GM21529 (cell line): Measurements from ENCODE around the gene ZNF669.
"Not testable (repeated sequence)": the region's sequence is repeated elsewhere in the genome, so short reads cannot be mapped to it uniquely, and the experiment has no call there.

Experiments
- ATAC-seq: cut with Tn5 transposase; IDR thresholded peaks from one replicate; pipeline ENCODE4 v1.9.1; 2021; ENCODE audit not compliant: unreplicated experiment

Gene ZNF669

GRCh38 chr1:247103859-247104591 lies at the start of gene ZNF669:
ZNF669 (minus strand) TSS chr1:247104356; CDS start chr1:247104199, 157 bp downstream.
- ATAC-seq, result peak; percentile 100

- no peak for ATAC-seq
Observed at GRCh38 chr1:247147781-247148180, 43.6 kb upstream of the ZNF669 start.

DNA sequence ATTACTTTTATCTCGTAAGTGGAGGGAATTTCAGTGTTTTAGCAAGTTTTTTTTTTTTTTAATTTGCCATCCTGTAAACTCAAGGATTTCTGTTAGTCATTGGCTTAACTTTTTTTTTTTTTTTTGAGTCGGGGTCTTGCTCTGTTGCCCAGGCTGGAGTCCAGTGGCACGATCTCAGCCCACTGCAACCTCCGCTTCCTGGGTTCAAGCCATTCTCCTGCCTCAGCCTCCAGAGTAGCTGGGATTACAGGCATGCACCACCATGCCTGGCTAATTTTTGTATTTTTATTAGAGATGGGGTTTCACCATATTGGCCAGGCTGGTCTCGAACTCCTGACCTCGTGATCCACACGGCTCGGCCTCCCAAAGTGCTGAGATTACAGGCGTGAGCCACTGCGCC lies 43.0 kb upstream of the ZNF669 start:
- ATAC-seq, result not testable (repeated sequence)

DNA sequence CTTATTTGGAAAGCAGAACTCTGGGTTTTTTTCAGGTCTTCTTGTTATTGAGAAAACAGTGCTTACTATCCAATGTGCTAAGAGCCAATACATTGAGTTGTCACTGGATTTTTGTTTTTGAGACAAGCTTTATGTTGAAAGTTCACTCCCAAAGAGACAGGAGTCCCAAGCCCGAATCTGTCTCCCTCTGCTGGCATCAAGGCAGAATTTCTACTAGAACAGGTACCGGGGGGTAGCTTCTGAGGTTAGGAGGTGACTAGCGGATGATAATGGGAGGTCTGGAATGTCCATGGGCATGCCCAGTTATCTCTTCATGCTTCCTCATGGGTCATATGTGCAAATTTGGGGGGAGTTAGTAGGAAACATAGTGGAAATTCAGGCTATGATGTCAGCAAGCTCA lies 42.5 kb upstream of the ZNF669 start:
- no peak for ATAC-seq

- ATAC-seq, result no peak
Observed at GRCh38 chr1:247145279-247145678, 41.1 kb upstream of the ZNF669 start.

- not testable (repeated sequence) for ATAC-seq
Observed at GRCh38 chr1:247139557-247139956, 35.4 kb upstream of the ZNF669 start.

DNA sequence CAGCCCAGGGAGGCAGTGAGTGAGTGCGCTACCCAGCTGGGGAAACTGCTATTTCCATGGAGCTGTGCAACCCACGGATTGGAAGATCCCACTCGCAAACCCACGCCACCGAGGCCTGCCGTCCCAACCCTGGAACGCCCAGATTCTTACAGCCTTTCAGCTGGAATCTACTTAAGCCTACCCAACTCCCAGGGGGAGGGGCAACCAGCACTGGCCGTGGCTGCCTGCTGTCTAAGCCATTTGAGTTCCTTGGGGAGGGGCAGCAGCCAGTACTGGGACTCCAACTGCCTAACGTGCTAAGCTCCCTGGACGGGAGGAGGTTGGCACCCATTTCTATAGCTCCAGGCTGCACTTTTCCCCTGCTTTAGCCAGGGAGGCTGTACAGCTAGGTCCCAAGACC lies 27.1 kb upstream of the ZNF669 start:
- ATAC-seq, result no peak

DNA sequence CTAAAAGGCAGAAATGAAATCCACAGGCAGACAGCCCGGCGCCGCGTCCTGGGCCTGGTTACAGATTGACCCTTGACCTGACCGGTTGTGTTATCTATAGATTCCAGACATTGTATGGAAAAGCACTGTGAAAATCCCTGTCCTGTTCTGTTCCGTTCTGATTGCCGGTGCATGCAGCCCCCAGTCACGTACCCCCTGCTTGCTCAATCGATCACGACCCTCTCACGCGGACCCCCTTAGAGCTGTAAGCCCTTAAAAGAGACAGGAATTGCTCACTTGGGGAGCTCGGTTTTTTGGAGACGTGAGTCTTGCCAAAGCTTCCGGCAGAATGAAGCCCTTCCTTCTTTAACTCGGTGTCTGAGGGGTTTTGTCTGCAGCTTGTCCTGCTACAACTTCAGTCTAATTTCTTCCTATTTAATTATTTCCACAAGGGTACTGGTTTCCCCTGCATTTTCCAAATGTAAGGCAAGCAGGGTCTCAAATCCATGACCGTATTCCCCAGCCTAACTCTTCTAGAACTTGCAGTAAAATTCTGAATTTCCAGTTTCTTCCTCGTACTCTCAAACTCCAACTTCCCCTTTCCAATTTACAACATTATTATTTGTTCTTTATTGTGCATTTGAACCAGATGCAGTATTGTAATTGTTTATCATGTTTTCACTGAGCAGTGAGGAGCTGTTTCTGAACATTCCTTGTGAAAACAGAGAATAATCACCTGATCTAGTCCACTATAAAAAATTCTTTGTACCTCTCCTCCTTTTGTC lies 23.5 kb upstream of the ZNF669 start:
- not testable (repeated sequence) for ATAC-seq

- peak; percentile 61 for ATAC-seq
Observed at GRCh38 chr1:247126601-247127000, 22.4 kb upstream of the ZNF669 start.

DNA sequence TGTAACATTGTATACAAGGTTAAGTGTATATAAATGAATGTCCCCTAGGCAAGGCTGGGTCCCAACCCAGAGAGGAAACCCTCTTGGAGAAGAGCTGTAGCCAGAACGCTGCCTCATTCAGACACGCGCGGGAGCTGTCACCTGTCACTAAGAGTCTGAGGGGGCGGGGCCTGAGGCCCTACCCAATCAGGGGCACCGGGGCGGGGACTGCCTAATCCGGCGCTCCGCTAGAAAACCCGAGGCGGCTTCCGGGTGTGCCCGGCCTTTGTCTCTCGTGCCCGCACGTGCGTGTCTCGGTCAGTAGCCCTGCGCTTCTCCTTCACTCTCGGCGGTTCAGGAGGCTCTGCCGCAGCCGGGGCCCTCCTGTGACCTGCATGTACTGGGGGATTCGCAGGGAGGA lies 22.0 kb upstream of the ZNF669 start:
- peak; percentile 99 for ATAC-seq

GRCh38 chr1:247121382-247121781 lies 17.2 kb upstream of the ZNF669 start:
- ATAC-seq, result no peak

DNA sequence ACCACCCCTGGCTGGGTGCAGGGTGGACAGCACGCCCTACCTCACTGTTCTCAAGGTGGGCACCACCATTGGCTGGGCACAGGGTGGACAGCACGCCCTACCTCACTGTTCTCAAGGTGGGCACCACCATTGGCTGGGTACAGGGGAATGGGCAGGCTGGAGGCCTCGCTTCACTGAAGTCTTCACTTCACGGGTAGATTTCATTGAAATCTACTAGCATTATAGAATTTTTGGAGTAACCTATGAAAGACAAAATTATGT lies 16.2 kb upstream of the ZNF669 start:
- ATAC-seq, result not testable (repeated sequence)

- ATAC-seq, result no peak
Observed at GRCh38 chr1:247119600-247120407, 15.6 kb upstream of the ZNF669 start.

- no peak for ATAC-seq
Observed at GRCh38 chr1:247118946-247119446, 14.8 kb upstream of the ZNF669 start.

DNA sequence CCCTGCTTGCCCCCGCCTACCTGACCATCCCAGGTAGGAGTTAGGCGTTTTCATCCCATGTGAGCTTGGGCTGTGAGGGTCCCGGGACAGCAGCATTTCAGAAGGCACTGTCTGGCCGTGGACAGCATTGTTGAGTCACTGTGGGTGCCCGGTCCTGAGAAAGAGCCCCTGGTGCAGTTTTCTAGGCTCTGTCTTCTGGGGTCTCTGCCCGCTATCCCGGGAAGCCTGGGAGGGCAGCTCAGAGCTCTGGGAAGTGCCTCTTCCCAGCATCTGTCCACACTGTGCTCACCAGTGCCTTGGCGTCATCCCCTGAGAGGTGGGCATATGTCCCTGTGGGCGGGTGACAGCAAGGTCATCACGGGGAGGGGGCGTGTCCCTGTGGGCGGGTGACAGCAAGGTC lies 11.4 kb upstream of the ZNF669 start:
- no peak for ATAC-seq

DNA sequence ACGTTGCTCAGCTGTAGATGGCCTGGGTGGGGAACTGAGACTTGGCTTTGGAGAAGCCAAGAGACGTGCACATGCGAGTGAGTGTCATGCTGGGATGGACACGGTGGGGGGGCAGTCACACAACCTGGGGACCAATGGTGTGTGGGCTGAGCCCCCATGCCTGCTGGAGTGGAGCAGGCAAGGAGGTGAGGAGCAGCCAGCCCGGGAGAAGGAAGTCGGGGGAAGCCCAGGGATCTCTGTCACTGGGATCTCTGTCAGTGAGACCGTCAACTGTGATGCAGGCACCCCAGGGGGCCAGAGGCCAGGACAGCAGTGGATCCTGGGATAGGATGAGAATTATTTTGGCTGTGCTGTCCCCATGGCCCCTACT lies 11.0 kb upstream of the ZNF669 start:
- no peak for ATAC-seq

- ATAC-seq, result no peak
Observed at GRCh38 chr1:247114351-247115140, 10.4 kb upstream of the ZNF669 start.

DNA sequence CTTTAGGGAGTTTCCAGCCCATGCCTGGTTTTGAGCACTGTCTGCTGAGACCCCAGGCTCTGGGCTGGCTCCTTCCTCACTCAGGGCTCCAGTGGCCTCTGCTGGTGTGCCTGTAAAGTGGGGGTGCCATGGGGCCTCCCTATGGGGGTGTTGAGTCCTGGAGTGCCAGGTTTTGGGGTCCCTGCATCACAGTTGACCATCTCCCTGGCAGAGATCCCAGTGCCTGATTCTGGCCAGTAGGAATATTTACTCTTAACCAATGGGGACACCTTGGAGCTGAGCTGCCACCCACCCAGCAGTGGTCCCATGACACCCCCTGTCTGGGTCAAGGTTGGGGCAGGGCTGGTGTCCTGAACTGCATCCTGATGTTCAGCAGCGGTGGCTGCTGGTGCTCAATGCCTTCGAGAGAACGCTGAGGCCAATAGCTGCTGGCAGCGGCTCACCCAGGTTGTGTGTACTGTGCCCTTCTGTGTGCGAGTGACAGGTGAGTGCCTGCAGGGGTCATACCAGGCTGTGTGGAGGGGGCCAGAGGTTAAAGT lies 9.6 kb upstream of the ZNF669 start:
- ATAC-seq, result no peak

DNA sequence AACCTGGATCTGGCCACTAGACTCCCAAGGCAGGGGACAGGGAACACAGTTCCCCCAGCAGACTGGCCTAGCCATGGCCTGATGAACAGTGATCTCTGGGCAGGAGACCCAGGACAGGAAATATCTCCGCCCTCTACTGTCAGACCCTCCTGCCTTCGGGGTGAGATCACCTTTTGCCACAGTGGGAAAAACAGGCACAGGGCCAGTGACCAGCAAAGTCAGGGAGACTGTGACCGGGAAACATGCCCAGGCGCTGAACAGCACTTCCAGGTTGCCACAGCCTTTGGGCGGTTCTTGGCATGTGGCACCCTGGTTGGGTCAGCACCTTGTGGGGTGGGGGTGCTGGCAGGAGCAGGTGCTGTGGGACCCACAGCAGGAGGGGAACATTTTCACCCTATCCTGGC lies 8.9 kb upstream of the ZNF669 start:
- ATAC-seq, result no peak

- ATAC-seq, result no peak
Observed at GRCh38 chr1:247112479-247112781, 8.3 kb upstream of the ZNF669 start.
